Fibroblast of pulmonary artery (primary cell): ENCODE data around the gene FAM222A.

Experiments
- DNase-seq: peaks from one replicate; pipeline ENCODE4 v3.0.0-alpha.2; 2010; ENCODE audit warnings: low read depth
- H3K4me3 ChIP-seq: replicated peaks from 2 replicates; pipeline ENCODE4 v1.5.1; 2011; ENCODE audit warnings: low read depth, mild to moderate bottlenecking, control low read depth, low read length, moderate library complexity
- CTCF ChIP-seq: IDR thresholded peaks from 2 replicates; pipeline ENCODE4 v1.5.1; 2011; ENCODE audit warnings: mild to moderate bottlenecking, control low read depth, low read length, inconsistent platforms; ENCODE audit errors: missing control alignments

Gene FAM222A

DNA sequence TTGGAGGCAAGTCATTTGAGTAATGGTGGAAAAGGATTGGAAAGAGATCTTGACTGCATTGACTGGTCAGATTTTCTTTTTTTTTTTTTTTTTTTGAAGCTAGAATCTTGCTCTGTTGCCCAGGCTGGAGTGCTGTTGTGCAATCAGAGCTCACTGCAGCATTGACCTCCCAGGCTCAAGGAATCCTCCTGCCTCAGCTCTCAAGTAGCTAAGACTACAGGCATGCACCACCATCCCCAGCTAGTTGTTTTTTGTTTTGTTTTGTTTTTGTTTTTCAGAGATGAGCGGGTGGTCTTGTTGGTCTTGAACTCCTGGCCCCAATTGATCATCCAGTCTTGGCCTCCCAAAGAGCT, 30.9 kb upstream of the FAM222A start:
- DNase-seq, result no peak
- no peak for TF ChIP-seq CTCF
- no peak overlapping the region for H3K4me3 ChIP-seq

GRCh38 chr12:109683316-109683715, 30.3 kb upstream of the FAM222A start:
- no peak for TF ChIP-seq CTCF
- no peak for DNase-seq
- H3K4me3 ChIP-seq, result no peak overlapping the region

DNA sequence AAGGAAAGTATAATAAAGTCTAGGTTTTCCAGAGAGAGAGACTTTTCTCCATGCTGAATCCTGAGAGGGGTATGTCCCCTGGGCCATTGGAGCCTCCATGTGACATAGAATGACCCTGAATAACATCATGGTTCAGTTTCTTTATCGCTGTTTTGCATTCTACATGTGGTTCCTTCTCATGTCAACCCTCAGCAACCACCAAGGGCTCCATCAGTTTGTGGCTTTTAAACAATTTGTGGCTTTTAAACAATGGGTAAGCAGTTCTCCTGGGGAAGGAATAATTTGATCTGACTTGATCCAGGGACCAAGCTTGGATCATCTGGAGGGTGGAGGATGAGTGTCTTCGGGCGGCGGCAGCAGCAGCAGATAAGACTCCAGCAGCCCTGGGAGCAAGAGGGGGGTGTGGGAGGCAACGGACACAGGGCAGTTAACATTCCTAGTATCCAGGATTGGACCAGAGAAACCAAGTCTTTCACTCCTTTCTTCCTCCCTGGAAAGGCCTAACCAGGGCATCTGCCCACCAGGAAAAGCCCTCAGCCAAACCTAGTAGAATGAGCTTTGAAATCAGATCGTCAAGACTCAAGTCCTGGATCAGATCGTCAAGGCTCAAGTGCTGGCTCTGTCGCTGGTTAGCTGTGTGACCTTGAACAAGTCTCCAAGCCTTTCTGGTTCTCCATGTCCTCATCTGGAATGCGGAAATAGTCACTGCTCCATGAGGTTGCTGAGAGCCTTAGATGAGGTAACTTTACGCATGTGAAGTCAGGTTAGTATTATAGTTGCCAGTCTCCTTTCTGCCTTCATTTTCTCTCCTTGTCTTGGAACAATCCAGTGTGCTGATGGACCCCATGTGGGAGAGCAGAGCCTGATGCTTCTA, 27.8 kb upstream of the FAM222A start:
- no peak for TF ChIP-seq CTCF
- H3K4me3 ChIP-seq, result no peak overlapping the region
- DNase-seq, result no peak

- DNase-seq, result no peak
- no peak overlapping the region for H3K4me3 ChIP-seq
- TF ChIP-seq CTCF, result no peak
Observed at GRCh38 chr12:109686523-109686922, 27.1 kb upstream of the FAM222A start.

DNA sequence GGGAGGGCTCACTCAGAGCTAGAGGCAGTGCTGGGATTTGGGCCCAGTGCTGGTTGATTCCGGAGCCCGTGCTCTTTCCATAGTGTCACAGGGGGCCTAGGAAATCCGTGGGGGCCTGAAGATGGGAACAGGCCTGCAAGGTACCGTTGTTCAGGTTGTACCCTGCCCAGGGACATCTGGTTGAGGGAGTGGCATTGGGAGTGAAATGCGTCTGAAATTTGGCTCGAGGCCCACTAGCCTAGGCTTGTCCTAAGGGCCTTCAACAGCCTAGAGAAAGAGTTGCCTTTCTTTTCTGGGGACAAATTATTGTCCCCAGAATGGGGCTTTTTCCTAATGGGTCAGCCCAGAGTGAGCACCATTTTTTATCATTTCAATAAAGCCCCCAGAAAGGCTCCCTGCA, 26.4 kb upstream of the FAM222A start:
- DNase-seq, result no peak
- H3K4me3 ChIP-seq, result no peak overlapping the region
- no peak for TF ChIP-seq CTCF

DNA sequence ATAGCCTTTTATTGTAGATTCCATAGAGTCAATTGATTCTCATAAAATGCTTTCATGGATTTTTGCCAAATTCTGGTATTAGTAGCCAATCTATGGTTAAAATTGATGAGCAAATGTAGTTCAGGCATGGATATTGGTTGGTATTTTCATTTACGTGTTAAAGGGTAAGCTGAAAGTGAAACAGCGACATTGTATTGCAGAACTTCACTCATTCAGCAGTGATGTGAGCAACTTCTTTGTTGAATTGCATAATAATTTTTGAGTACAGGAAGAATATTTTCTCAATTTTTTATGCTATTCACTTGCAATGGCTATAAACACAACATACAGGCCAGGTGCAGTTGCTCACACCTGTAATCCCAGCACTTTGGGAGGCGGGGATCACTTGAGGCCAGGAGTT, 24.2 kb upstream of the FAM222A start:
- H3K4me3 ChIP-seq, result no peak overlapping the region
- DNase-seq, result no peak
- no peak for TF ChIP-seq CTCF

DNA sequence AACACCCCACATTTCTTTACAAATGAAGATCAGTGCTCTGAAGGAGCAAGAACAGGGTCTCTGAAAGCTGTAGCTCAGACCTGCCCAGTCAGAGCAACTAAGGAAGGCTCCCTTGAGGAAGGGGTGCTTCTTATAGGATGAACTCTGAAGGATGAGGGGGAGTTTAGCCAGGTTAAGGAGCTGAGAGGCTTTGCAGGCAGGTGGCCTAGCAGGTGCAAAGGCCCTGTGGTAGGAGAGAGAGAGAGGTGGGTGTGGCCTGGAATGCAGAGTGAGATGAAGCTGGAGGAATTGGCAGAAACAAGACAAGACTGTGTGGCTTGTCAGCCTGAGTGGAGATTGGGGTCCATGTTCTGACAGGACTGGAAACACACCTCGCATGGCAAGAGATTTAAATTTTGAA, 20.5 kb upstream of the FAM222A start:
- no peak for DNase-seq
- H3K4me3 ChIP-seq, result no peak overlapping the region
- TF ChIP-seq CTCF, result no peak
